ENCODE measurements around the gene KCNMA1. TPM values are rescaled to one million over a fixed set of nuclear protein-coding genes. Genes with fewer than 3 reads are reported as not detected.
A peak's percentile ranks its signal among the peaks of the same experiment; 100 is the strongest.

The KCNMA1 gene
- total and polyA plus RNA-seq, 8 donors: 2.8 to 21.1 (median 4.3) TPM

- Histone ChIP-seq H3K9me3 (no peaks in the 10 kb centered on the region), H3K27ac (no peak overlapping the region), H3K27me3 (no peaks in the 10 kb centered on the region), H3K4me3 (no peak overlapping the region), H3K36me3 (no peaks in the 10 kb centered on the region), H3K4me1 (peaks cover 0 to 11% of the 10 kb centered on the region in 2 donors)
- intact Hi-C loops (cut with DNase I): no loop called here
- no peak for DNase-seq
- ATAC-seq: peak; percentile 74
- TF ChIP-seq, protein P1, sequence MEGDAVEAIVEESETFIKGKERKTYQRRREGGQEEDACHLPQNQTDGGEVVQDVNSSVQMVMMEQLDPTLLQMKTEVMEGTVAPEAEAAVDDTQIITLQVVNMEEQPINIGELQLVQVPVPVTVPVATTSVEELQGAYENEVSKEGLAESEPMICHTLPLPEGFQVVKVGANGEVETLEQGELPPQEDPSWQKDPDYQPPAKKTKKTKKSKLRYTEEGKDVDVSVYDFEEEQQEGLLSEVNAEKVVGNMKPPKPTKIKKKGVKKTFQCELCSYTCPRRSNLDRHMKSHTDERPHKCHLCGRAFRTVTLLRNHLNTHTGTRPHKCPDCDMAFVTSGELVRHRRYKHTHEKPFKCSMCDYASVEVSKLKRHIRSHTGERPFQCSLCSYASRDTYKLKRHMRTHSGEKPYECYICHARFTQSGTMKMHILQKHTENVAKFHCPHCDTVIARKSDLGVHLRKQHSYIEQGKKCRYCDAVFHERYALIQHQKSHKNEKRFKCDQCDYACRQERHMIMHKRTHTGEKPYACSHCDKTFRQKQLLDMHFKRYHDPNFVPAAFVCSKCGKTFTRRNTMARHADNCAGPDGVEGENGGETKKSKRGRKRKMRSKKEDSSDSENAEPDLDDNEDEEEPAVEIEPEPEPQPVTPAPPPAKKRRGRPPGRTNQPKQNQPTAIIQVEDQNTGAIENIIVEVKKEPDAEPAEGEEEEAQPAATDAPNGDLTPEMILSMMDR (IDR thresholded peaks at IDR 0.05): peak; percentile 40
Observed at GRCh38 chr10:77036993-77037734, 600.4 kb downstream of the KCNMA1 start.

DNA sequence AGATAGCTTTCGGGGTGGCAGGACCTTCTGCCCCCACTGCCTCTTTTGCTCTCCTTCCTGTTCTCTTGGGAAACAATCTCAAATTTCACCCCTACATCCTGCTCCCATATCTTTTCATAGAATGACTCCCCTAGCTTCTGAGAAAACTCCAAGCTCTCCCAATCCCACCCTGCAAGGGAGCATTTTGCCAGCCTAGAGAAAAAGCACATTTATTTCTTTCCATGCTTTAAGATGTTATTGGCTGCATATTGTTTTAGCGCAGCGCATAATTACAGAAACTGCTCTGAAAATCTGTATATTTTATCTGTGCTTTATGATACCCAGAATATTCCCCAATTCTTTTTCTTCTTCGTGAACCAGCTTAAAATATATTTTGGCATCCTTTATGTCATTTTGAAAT is 601.3 kb downstream of the KCNMA1 start:
- Histone ChIP-seq H3K4me1 (peaks cover 0 to 14% of the 10 kb centered on the region in 2 donors), H3K27me3 (no peaks in the 10 kb centered on the region), H3K36me3 (no peaks in the 10 kb centered on the region), H3K27ac (no peak overlapping the region), H3K9me3 (no peaks in the 10 kb centered on the region), H3K4me3 (no peak overlapping the region)
- TF ChIP-seq, protein P1 (IDR thresholded peaks at IDR 0.05): no peak
- ATAC-seq (no peak), DNase-seq (no peak)
- intact Hi-C loops (cut with DNase I): no loop called here

- Histone ChIP-seq H3K27me3 (no peaks in the 10 kb centered on the region), H3K36me3 (no peaks in the 10 kb centered on the region), H3K4me1 (peaks cover 0 to 20% of the 10 kb centered on the region in 2 donors), H3K27ac (no peak overlapping the region), H3K9me3 (no peaks in the 10 kb centered on the region), H3K4me3 (no peak overlapping the region)
- DNase-seq (no peak), ATAC-seq (no peak)
- intact Hi-C loops (cut with DNase I): no loop called here
- TF ChIP-seq, protein P1 (IDR thresholded peaks at IDR 0.05): no peak
Observed at GRCh38 chr10:77034795-77035194, 602.8 kb downstream of the KCNMA1 start.

DNA sequence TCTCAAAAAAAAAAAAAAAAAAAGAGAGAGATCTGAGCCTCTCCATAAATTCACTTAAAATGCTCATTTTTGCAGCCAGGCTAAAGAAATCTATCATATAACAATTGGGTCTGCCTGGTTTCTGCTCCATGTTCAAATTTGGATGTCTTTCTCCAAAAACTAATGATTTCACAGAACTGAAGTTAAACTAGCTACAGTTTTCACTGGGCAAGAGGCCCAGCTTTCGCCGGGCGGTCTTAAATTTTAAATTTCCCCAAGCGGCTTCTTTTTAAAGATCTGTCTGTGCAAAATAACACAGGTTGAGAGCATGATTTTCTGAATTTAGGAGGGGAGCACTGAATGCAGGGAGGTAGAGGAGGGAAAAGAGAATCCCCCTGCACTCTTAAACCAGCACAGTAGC is 603.4 kb downstream of the KCNMA1 start:
- H3K4me3 ChIP-seq: no peak overlapping the region
- no peaks in the 10 kb centered on the region for H3K36me3 ChIP-seq
- no peaks in the 10 kb centered on the region for H3K27me3 ChIP-seq
- peaks cover 0 to 20% of the 10 kb centered on the region in 2 donors for H3K4me1 ChIP-seq
- no peak overlapping the region for H3K27ac ChIP-seq
- DNase-seq: peak in 1 of 4 donors; percentile 39
- intact Hi-C loops (cut with DNase I): no loop called here
- ATAC-seq: no peak
- H3K9me3 ChIP-seq: no peaks in the 10 kb centered on the region
- TF ChIP-seq, protein P1 (IDR thresholded peaks at IDR 0.05): no peak

- Histone ChIP-seq H3K27ac (no peak overlapping the region), H3K27me3 (no peaks in the 10 kb centered on the region), H3K4me1 (peaks cover 0 to 20% of the 10 kb centered on the region in 2 donors), H3K9me3 (no peaks in the 10 kb centered on the region), H3K36me3 (no peaks in the 10 kb centered on the region), H3K4me3 (no peak overlapping the region)
- ATAC-seq (no peak), DNase-seq (no peak)
- intact Hi-C loops (cut with DNase I): no loop called here
- TF ChIP-seq, protein P1 (IDR thresholded peaks at IDR 0.05): no peak
Observed at GRCh38 chr10:77032188-77032570, 605.4 kb downstream of the KCNMA1 start.

All from left lung (tissue), 10 donors.